PC-9 (cell line): ENCODE measurements around the gene AGMO.

Source experiments
- CTCF ChIP-seq: fragments of 200-600 bp; sonication (generic); conservative IDR thresholded peaks from 2 replicates; pipeline ENCODE4 v1.6.1; 2017; ENCODE audit warnings: mixed run types, antibody characterized with exemption, mild to moderate bottlenecking, moderate library complexity
- EZH2 ChIP-seq: fragments of 200-600 bp; sonication (generic); IDR thresholded peaks from 2 replicates; pipeline ENCODE4 v1.8.0; 2017; ENCODE audit warnings: antibody characterized with exemption, low read depth

GRCh38 chr7:15554081-15554480 lies 7.7 kb downstream of the AGMO start:
- TF ChIP-seq CTCF: no peak
- TF ChIP-seq EZH2: no peak
